Superior temporal gyrus (tissue), 1 donor: ENCODE measurements around the gene KRTAP4-3.
"Not testable (repeated sequence)": the region's sequence is repeated elsewhere in the genome, so short reads cannot be mapped to it uniquely, and the experiment has no call there.

Experiments
- DNase-seq: peaks from one replicate; pipeline ENCODE4 v3.0.0-alpha.2; 2016; ENCODE audit errors: extremely low spot score

KRTAP4-3 gene

DNA sequence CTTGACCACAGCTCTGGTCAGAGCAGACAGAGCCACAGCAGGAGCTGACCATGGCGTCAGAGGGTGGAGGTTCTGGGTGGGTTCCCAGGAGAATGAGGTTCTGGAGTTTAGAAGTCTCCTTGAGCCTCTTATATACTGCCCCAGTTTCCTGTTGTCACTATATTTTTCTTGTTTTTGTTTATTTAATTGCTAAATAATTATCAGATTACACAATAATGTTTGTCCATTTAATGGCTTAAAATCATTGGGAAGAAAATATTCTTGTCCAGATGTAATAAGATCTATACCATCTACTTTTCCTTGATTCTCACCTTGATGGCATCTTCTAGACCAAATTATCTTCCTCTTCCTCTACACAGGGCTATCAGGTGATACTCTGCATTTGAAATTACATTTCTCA is at the start of gene KRTAP4-3:
TSS of gene KRTAP4-3 (minus strand) at position 101 of the 400 bp plus-strand sequence. CDS start at position 52, 49 bp downstream.
- DNase-seq, result no peak

DNA sequence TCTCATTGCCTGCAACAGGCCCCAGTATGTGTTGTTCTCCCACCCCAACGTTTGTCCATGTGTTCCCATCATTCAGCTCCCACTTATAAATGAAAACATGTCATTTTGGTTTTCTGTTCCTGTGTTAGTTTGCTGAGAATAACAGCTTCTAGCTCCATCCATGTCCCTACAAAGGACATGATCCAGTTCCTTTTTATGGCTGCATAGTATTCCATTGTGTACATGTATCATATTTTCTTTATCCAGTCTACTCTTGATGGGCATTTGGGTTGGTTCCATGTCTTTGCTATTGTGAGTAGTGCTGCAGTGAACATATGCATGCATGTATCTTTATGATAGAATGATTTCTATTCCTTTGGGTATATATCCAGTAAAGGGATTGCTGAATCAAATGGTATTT is 47.7 kb upstream of the KRTAP4-3 start:
- no peak for DNase-seq

DNA sequence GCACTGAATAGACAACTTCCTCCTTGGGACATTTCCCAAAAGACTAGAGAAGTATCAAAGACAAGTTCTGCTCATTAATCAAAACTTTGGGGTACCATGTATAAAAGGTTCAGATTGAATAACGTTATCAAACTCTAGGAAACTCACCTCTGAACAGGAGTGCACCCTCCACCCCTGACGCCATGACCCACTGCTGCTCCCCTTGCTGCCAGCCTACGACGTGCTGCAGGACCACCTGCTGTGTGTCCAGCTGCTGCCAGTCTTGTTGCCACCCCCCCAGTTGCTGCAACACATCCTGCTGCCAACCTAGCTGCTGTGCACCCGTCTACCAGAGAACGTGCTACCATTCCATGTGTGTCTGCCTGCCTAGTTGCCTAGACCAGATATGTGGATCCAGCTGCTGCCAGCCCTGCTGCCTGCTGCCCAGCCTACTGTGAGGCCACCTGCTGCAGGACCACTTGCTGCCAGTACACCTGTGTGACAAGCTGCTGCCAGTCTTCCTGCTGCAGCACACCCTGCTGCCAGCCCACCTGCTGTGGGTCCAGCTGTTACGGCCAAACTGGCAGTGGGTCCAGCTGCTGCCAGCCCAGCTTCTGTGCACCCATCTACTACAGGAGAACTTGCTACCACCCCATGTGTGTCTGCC is 44.6 kb upstream of the KRTAP4-3 start:
- DNase-seq, result no peak

DNA sequence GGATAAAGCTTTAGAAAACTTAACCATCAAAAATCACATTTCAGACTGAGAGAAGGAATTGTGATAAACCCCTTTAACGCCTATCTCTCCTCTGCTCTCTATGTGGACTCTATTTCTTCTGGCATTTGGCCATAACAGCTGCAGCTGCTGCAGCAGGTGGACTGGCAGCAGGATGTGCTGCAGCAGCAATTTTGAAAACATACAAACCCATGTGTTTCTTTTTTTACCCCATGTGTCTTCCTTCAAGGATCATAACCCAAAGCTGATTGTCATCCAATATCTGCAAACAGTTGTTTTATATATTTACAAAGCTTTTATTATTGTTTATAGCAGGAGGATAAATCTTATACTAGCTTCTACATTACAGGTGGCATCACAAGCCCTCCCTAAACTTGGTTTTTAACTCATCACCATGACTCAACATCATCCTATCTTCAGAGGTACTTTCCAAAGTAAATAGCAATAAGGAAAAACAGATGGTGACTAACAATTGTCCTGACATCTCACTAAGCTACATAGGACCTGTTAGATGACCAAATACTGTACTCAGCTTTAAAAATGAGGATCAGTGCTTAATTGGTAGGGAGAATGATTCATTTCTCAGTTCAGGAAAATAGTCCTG is 43.9 kb upstream of the KRTAP4-3 start:
- DNase-seq, result no peak

DNA sequence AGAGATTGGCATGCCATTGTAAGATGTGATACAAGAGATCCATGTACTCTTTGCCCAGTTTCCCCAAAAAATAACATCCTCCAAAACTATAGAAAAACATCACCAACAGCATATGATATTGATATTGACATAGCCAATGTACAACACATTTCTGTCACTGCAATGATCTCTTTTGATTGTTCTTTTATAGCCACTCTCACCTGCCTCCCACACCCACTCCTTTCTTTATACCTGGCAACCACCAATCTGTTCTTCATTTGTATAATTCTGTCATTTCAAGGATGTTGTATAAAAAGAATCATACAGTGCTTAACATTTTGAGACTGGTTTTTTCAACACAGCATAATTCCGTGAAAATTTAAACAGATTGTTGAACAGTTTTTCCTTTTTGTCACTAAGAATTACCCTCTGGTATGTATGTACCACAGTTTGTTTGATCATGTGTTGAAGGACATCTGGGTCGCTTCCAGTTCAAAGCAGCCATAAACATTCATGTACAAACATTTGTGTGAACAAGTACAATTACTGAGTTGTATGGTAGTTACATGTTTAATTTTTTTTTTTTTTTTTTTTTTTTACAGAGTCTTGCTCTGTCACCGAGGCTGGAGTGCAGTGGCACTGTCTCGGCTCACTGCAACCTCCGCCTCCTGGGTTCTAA is 31.5 kb upstream of the KRTAP4-3 start:
- DNase-seq, result no peak

DNA sequence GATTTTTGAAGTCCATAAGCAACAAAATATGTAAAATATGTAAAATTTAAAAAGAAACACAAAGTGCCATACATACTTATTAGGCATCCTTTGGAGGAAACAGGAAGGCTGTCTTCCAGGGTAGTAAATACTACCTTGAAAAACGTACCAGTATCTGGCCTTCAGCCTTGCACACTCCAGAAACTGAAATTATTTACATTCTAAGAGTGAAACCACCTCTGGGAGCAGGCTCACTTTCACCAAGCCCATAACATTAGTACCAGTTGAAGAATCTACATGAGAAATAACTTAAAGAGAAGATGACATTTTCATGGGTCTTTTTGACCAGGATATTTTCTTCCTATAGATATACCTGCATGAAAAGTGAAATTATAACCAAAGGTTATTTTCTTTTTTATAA is 28.0 kb upstream of the KRTAP4-3 start:
- no peak for DNase-seq

DNA sequence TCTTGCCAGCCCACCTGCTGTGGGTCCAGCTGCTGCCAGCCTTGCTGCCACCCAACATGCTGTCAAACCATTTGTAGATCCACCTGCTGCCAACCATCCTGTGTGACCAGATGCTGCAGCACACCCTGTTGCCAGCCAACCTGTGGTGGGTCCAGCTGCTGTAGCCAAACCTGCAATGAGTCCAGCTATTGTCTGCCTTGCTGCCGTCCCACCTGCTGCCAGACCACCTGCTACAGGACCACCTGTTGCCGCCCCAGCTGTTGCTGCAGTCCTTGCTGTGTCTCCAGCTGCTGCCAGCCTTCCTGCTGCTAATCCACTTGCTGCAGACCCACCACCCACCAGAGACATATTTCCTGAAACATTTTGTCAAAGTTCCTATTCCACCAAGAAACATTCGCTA is 22.3 kb upstream of the KRTAP4-3 start:
- no peak for DNase-seq

DNA sequence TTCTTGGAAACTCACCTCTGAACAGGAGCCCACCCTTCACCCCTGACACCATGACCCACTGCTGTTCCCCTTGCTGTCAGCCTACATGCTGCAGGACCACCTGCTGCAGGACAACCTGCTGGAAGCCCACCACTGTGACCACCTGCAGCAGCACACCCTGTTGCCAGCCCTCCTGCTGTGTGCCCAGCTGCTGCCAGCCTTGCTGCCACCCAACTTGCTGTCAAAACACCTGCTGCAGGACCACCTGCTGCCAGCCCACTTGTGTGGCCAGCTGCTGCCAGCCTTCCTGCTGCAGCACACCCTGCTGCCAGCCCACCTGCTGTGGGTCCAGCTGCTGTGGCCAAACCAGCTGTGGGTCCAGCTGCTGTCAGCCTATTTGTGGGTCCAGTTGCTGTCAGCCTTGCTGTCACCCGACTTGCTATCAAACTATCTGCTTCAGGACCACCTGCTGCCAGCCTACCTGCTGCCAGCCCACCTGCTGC is 21.9 kb upstream of the KRTAP4-3 start, which contains the start of gene KRTAP9-1:
TSS of gene KRTAP9-1 (plus strand) at position 51 of the 482 bp plus-strand sequence. CDS start at position 51, 0 bp downstream.
- DNase-seq, result not testable (repeated sequence)

DNA sequence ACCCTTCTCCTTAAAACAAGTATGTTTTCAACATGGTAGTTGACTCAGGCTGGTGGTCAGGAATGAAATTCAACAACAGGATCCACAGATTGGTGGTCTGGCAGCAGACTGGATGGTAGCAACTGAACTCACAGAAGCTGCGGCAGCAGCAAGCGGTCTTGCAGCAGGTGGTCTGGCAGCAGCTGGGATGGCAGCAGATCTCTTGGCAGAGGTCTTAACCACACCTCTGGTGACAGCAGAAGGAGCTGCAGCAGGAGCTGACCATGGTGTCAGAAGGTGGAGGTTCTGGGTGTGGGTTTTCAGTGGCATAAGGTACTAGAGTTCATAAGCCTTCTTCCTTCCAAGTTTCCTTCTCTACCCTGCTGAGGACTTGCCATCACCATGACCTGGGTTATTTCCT is 18.9 kb upstream of the KRTAP4-3 start:
- no peak for DNase-seq

DNA sequence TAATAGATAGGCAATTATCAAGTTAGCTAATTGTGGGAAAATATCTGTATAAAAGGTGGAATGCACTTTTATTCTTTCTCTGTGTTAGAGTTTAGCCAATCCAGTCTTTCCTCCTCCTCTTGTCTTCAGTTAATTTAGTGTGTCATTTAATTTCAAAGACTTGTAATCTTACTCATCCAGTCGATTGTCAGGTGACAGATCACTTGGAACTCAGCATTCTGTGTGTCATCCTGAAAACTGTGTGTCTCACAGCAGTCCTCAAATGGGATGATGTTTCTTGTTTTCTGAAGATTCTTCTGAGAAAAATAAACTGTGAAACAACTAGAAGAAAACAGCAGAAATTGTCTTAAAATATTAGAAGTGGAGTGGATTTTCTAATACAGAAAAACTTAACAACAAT is 17.0 kb upstream of the KRTAP4-3 start:
- no peak for DNase-seq

DNA sequence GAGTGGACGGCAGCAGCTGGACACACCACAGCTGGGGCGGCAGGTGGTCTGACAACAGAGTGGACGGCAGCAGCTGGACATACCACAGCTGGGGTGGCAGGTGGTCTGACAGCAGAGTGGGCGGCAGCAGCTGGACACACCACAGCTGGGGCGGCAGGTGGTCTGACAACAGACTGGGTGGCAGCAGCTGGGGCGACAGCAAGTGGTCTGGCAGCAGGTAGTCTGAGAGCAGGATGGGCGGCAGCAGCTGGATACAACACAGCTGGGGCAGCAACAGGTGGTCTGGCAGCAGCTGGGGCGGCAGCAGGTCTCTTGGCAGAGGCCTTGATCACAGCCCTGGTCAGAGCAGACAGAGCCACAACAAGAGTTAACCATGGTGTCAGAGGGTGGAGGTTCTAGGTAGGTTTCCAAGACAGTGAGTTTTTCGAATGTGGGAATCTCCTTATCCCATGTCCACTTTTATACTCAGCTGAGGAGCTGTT is 16.5 kb upstream of the KRTAP4-3 start, which contains the start of gene KRTAP4-1:
TSS of gene KRTAP4-1 (minus strand) at position 432 of the 482 bp plus-strand sequence. CDS start at position 375, 57 bp downstream.
- no peak for DNase-seq

DNA sequence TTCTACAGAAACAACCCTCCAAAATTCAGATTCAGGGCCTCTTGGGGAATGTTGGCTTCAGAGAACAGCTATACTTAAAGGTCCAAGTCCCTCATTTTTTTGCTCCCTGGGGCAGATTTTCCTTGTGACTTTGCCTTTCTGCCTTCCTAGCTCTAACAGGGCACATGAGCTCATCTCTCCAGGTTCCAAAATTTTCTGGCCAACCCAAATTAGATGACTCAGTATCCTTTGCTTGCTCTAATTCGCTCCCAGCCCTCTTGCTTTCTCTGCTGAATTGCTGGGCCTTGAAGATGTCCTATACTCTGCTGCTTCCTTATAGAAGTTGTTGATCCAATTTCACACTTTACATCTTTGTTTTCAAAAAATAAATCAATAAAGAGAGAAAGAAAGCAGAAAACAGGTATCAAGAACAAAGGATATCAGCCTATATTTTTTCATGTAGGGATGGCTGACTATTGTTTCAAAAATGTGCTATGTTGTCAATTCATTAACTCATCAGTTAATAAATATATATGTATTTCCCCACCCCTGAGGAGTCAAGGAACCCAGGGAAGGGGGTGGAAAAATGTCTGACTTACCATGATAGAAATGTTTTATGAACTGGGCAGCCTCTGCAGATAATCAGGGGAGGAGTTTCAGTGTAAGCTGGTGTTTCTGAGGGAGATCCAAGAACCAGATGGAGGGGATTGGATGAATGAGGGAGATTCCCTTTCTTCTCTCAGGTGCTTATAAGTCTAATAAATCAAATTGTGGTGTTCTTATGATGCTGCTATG is 11.0 kb upstream of the KRTAP4-3 start:
- no peak for DNase-seq

DNA sequence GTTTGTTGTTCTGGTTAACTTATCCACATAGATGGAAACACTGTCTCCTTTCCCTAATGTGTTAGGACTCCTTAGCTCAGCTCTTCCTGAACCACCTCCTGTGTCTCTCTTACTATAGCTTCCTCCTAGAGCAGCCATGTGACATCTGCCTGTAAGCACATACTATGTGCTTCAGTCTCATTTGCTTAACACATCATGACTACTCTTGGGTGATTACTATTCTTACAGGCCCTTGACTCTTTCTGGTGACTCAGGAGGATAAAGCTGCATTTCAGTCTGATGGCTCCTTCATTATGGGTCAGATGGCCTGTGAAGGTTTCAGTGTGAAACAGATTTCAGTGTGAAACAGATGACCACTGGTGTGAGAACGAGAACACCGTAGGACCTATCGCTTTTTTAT is 10.3 kb upstream of the KRTAP4-3 start:
- no peak for DNase-seq

DNA sequence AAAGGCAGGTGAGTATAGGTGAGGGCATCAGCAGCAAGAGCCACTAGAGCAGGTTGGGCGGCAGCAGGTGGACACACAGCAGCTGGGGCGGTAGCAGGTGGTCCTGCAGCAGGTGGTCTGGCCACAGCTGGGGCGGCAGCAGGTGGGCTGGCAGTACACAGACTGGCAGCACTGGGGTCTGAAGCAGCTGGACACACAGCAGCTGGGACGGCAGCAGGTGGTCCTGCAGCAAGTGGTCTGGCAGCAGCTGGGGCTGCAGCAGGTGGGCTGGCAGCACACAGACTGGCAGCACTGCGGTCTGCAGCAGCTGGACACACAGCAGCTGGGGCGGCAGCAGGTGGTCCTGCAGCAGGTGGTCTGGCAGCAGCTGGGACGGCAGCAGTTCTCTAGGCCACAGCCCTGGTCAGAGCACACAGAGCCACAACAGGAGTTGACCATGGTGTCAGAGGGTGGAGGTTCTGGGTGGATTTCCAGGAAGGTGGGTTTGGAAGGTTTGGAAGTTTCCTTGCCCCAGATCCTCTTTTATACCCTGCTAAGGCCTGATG is 9.8 kb upstream of the KRTAP4-3 start, which contains the start of gene KRTAP4-2:
TSS of gene KRTAP4-2 (minus strand) at position 495 of the 545 bp plus-strand sequence. CDS start at position 438, 57 bp downstream.
- no peak for DNase-seq

DNA sequence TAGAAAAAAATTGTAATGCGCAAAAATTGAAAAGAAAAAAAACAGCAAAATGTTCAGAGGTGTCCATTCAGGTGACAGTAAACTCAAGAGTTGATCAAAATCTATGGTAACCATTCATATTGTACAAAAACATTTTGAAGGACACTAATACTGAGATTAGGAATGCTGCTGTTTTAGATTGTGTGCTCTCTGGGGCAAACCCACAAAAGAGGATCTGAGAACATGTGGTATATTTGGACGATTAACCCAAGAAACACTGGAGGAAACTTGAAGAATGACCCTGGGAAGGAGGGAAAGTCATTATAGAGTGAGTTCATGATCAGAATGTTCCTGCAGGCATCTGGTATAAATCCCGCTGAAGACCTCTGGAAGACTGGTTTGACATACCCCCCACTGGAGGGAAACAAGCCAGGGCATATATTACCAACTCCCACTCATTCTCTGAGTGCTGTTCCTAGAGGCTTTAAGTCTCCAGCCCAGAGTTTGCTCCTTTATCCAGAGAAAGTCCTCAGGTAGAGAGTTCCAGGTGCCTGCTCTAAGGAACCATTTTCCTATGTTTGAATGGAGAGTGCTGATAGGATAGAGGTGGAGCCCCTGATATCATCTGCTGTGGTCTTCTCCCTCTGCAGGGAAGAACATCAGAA is 8.8 kb upstream of the KRTAP4-3 start:
- DNase-seq, result no peak

DNA sequence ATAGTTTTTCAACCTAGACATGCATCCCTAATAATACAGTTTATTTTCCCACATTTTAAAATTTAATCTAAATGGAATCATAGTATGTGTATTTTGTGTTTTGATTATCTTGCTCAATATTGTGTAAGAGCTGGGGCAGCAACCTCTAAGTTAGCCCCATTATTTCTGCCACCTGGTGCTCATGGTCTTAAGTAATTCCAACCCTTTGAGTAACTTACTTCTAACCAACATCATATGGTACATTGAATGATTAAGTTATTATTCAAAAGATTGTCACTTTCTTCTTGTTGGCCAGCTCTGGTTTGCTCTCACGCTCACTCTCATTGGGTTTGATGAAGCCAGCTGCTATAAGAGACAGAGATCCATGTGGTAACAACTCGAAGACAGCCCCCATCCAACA is 3.9 kb upstream of the KRTAP4-3 start:
- DNase-seq, result no peak

DNA sequence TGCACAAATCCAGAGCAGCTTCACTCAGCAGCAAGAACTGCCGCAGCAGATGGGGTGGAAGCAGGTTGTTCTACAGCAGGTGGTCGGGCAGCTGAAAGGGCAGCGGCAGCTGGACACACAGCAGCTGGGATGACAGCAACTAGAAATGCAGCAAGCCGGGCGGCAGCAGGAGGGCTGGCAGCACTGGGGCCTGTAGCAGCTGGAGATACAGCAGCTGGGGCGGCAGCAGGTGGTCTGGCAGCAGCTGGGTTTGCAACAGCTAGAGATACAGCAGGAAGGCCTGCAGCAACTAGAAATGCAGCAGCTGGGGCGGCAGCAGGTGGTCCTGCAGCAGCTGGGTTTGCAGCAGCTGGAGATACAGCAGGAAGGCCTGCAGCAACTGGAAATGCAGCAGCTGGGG is 460 bp downstream of the KRTAP4-3 start:
- no peak for DNase-seq

DNA sequence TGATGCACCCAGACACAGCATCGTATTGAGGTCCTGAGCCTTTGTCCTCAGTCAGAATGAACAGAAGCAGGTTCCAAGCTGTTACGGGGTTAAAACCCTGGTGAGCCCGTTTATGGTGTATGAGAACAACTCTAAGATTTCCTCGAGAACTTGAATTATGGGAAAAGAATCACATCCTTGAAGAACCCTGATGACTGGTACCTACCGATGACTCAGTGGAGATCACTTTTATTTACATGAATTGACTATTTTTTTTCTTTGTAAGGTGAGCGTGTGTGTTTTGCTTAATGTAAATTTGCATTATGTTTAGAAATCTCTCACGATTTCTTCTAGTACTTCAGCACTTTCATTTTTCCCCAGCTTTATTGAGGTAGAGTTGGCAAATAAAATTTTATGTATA is 4.2 kb downstream of the KRTAP4-3 start:
- no peak for DNase-seq

DNA sequence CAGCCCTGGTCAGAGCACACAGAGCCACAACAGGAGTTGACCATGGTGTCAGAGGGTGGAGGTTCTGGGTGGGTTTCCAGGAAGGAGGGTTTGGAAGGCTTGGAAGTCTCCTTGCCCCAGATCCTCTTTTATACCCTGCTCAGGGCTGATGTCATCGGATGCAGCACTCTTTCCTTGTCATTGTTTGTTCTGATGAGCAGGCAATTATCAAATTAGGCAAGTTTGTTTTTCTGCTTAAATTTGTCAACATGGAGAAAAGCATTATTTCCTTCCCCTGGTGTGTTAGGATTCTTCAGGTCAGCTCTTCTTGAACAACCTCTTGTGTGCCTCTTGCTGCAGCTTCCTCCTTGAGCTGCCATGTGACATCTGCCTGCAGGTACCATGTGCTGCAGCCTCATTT is 7.4 kb downstream of the KRTAP4-3 start, which contains the start of gene KRTAP4-4:
TSS of gene KRTAP4-4 (minus strand) at position 101 of the 400 bp plus-strand sequence. CDS start at position 44, 57 bp downstream.
- no peak for DNase-seq

DNA sequence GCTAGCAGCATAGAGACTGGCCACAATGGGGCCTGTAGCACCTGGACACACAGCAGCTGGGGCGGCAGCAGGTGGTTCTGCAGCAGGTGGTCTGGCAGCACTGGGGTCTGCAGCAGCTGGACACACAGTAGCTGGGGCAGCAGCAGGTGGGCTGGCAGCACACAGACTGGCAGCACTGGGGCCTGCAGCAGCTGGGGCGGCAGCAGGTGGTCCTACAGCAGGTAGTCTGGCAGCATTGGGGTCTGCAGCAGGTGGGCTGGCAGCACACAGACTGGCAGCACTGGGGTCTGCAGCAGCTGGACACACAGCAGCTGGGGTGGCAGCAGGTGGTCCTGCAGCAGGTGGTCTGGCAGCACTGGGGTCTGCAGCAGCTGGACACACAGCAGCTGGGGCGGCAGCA is 7.8 kb downstream of the KRTAP4-3 start:
- not testable (repeated sequence) for DNase-seq

DNA sequence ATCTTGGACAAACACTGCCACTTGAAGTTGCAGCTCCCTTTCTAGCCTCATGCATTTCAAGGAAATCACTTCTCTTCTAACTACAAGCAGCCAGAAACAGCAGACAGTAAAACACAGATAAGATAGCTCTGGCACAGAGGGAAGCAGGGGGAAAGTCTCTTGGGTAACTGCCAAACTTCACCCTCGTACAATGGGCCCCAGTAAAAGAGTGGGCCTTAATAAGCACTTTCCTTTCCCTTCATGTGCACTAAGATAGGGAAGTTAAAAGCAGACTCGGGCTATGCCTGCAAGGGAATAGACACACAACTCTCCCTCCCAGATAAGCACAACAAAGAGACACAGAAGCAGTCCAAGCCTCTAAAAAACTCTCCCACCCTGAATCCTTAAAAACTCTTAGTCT is 14.2 kb downstream of the KRTAP4-3 start:
- peak; percentile 12 for DNase-seq
